ENCODE results near the gene ARMC9.

The ARMC9 gene

DNA sequence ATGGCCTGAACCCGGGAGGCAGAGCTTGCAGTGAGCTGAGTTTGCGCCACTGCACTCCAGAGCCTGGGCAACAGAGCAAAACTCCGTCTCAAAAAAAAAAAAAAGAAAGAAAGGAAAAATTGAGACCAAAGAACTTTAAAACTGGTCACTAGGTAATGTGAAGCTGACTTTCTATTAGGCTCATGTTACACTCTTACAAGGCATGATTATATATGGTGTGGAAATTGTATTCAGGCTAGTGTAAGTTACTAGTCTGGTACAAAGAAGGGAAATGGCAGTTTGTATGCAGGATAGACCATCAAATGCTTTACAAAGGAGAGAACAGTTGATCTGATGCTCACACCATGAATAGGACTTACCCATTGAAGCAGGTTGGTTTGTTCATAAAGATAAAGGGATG lies 35.4 kb upstream of the ARMC9 start:
- TF ChIP-seq, protein P1, sequence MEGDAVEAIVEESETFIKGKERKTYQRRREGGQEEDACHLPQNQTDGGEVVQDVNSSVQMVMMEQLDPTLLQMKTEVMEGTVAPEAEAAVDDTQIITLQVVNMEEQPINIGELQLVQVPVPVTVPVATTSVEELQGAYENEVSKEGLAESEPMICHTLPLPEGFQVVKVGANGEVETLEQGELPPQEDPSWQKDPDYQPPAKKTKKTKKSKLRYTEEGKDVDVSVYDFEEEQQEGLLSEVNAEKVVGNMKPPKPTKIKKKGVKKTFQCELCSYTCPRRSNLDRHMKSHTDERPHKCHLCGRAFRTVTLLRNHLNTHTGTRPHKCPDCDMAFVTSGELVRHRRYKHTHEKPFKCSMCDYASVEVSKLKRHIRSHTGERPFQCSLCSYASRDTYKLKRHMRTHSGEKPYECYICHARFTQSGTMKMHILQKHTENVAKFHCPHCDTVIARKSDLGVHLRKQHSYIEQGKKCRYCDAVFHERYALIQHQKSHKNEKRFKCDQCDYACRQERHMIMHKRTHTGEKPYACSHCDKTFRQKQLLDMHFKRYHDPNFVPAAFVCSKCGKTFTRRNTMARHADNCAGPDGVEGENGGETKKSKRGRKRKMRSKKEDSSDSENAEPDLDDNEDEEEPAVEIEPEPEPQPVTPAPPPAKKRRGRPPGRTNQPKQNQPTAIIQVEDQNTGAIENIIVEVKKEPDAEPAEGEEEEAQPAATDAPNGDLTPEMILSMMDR (conservative IDR thresholded peaks at IDR 0.05; ENCODE audit: control insufficient read depth, insufficient read depth, low read depth, low read length) = no peak
- DNase-seq (ENCODE audit: low read depth) = peak; percentile 21
- no peak overlapping the region for H3K4me3 ChIP-seq (ENCODE audit: control insufficient read depth, low read depth, low read length)

DNA sequence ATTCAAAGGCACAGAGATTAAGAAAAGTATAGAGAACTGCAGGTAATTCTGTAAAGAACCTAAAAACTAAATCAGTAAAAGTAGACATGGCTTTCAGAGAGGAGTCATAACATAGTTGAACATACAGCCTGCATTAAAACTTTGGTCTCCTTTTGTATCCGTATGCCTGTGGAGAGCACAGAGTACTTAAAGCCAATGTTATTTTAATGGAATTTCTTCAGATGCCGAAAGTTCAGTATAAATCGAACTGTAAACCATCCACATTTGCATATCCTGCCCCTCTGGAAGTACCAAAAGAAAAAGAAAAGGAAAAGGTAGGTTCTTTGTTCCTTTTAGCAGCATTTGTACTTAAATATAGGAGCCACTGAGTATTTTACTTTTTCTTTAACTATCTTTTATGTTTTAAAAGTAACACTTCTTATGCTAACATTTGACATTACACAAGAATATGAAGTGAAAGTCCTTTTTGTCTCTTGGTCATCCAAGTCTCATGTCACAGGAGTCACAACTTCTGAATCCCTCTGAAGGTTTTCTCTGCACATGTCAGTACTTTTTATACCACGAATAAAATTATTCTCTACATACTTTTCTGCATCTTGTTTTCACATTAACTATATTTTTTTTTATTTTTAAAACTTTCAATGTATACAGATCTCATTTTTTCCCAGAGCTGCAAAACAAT lies 34.9 kb upstream of the ARMC9 start:
- TF ChIP-seq, protein P1 (conservative IDR thresholded peaks at IDR 0.05; ENCODE audit: control insufficient read depth, insufficient read depth, low read depth, low read length) = no peak
- DNase-seq (ENCODE audit: low read depth) = no peak
- no peak overlapping the region for H3K4me3 ChIP-seq (ENCODE audit: control insufficient read depth, low read depth, low read length)

DNA sequence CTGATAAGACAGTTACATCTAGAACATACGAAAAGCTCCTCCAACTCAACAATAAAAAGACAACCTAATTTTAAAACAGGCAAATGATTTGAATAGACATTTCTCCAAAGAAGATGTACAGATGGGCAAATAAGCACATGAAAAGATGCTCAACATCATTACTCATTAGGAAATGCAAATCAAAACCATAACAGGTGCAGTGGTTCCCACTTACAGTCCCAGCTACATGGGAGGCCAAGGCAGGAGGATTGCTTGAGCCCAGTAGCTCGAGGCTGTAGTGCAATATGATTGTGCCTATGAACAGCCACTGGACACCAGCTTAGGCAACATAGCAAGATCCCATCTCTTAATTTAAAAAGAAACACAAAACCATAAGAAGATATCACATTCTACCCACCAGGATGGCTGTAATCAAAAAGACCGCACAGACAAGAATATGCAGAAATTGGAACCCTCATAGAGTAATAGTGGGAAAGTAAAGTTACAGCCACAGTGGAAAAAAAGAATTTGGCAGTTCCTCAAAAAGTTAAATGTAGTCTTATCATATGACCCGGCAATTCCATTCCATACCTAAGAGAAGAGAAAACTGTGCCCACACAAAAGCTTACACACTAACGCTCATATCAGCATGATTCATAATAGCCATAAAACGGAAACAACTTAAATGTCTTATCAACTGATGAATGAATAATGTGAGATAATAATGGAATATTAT lies 30.5 kb upstream of the ARMC9 start:
- TF ChIP-seq, protein P1 (conservative IDR thresholded peaks at IDR 0.05; ENCODE audit: control insufficient read depth, insufficient read depth, low read depth, low read length) = no peak
- H3K4me3 ChIP-seq (ENCODE audit: control insufficient read depth, low read depth, low read length) = no peak overlapping the region
- no peak for DNase-seq (ENCODE audit: low read depth)

DNA sequence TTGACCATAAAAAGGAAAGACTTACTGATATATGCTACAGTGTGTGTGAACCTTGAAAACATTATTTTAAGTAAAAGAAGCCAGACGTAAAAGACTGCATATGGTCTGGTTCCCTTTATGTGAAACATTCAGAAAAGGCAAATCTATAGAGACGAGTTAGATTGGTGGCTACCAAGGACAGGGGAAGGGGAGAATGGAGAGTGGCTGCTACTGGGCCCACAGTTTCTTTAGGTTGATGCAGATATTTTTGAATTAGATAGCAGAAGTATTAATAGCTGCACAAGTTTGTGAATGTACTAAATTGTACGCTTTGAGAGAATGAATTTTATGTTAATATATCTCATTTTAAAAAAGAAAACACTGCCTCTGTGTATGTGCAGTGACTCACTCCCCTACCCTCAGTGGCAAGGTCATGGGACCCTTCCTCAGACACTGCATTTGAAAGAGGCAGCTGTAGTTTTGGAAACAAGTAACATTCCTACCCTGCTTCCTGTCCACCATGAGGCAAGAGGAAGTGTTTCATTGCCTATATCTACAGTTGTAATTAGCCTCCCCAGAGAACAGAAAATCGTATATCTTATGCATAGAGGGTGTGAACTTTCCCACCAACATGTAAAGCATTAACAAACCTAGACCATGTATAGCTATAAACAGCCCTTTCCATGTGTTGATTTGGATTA lies 29.8 kb upstream of the ARMC9 start:
- no peak for DNase-seq (ENCODE audit: low read depth)
- no peak overlapping the region for H3K4me3 ChIP-seq (ENCODE audit: control insufficient read depth, low read depth, low read length)
- TF ChIP-seq, protein P1 (conservative IDR thresholded peaks at IDR 0.05; ENCODE audit: control insufficient read depth, insufficient read depth, low read depth, low read length) = no peak

DNA sequence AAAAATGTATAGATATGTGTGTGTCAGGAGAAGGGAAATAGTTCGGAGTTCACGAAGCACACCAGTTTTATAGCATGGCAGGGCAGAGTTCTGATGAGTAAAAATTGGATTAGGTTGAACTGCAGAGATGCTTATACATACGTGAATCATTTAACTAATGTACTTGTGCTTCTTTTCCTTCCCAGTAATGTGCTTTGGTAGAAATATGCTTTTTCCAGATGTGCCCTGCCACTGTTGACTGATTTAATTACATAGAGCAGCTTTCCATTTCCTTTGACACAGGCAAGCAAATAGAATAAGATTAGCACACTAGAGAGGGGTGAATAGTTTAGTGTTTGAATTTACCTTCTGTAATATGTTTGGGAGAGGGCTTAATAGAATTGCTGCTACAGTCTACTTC lies 28.9 kb upstream of the ARMC9 start:
- H3K4me3 ChIP-seq (ENCODE audit: control insufficient read depth, low read depth, low read length) = no peak overlapping the region
- peak; percentile 53 for DNase-seq (ENCODE audit: low read depth)
- TF ChIP-seq, protein P1 (conservative IDR thresholded peaks at IDR 0.05; ENCODE audit: control insufficient read depth, insufficient read depth, low read depth, low read length) = no peak

DNA sequence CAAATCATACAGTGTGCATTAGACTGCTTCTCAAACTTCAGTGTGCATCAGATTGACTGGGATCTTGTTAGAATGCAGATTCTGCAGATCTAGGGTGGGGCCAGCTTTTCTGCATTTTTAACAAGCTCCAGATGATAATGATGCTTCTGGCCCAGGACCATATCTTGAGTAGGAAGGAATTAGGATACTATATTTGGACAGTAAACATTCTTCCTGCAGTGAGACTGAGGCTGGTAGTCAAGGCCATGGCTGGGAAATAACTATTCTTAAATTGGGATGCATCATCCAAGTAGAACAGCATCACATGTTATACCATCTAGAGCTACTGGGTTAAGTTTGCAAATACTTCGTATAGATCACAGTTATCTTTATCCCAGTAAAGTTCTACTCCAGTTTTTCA lies 28.4 kb upstream of the ARMC9 start:
- TF ChIP-seq, protein P1 (conservative IDR thresholded peaks at IDR 0.05; ENCODE audit: control insufficient read depth, insufficient read depth, low read depth, low read length) = no peak
- H3K4me3 ChIP-seq (ENCODE audit: control insufficient read depth, low read depth, low read length) = no peak overlapping the region
- DNase-seq (ENCODE audit: low read depth) = peak; percentile 83
